Right renal cortex interstitium (tissue), 3 donors: ENCODE results near the gene CCL20. TPM values are rescaled to one million over a fixed set of nuclear protein-coding genes. Genes with fewer than 3 reads are reported as not detected.

Source experiments
- polyA plus RNA-seq, 3 donors: library from polyadenylated mRNA; unstranded; fragments of 120-200 nt; gene quantifications; one replicate each; pipeline ENCODE4 v1.2.1, GENCODE V29; 2013; ENCODE audit not compliant: insufficient read length in 3 of 3

CCL20 gene
- polyA plus RNA-seq, 3 donors, result 0.36 to 0.62 (median 0.52) TPM

Other genes starting within 250 kb of the CCL20 start
- not detected for gene SCYGR2, start 214.9 kb upstream of the CCL20 start, polyA plus RNA-seq
- gene SCYGR3, start 199.0 kb upstream of the CCL20 start, polyA plus RNA-seq, result not detected
- under 1 TPM in 1 of 3 donors, not detected in 2; 0.10 TPM for gene SCYGR4, start 196.3 kb upstream of the CCL20 start, polyA plus RNA-seq
- gene SCYGR5, start 147.0 kb upstream of the CCL20 start, polyA plus RNA-seq, result not detected
- 1 to 10 TPM; 6.6 to 9.3 (median 7.0) TPM for gene SLC19A3, start 95.8 kb upstream of the CCL20 start, polyA plus RNA-seq
- not detected for gene SCYGR6, start 89.1 kb upstream of the CCL20 start, polyA plus RNA-seq
- gene SCYGR7, start 85.5 kb upstream of the CCL20 start, polyA plus RNA-seq, result not detected
- gene SCYGR8, start 67.9 kb upstream of the CCL20 start, polyA plus RNA-seq, result not detected
- under 1 TPM; 0.68 to 0.99 (median 0.76) TPM for gene DAW1, start 57.8 kb downstream of the CCL20 start, polyA plus RNA-seq